HG03460 (cell line): ENCODE results near the gene ELK4.

Experiments
- ATAC-seq: cut with Tn5 transposase; IDR thresholded peaks from one replicate; pipeline ENCODE4 v1.9.1; 2021; ENCODE audit not compliant: unreplicated experiment

ELK4 gene

GRCh38 chr1:205630651-205631009 lies 1.2 kb downstream of the ELK4 start:
- ATAC-seq = no peak

GRCh38 chr1:205630241-205630640 lies 1.6 kb downstream of the ELK4 start:
- no peak for ATAC-seq

- ATAC-seq = no peak
These were observed 2.1 kb downstream of the ELK4 start for GRCh38 chr1:205629751-205630150.

GRCh38 chr1:205627956-205628355 lies 3.9 kb downstream of the ELK4 start:
- no peak for ATAC-seq

GRCh38 chr1:205626216-205626615 lies 5.6 kb downstream of the ELK4 start:
- ATAC-seq = no peak

- no peak for ATAC-seq
These were observed 8.2 kb downstream of the ELK4 start for GRCh38 chr1:205623646-205624045.

- no peak for ATAC-seq
These were observed 11.5 kb downstream of the ELK4 start for GRCh38 chr1:205620269-205620668.

GRCh38 chr1:205619376-205619775 lies 12.4 kb downstream of the ELK4 start:
- no peak for ATAC-seq

- peak; percentile 86 for ATAC-seq
These were observed 15.1 kb downstream of the ELK4 start for GRCh38 chr1:205616563-205617293.

- no peak for ATAC-seq
These were observed 16.0 kb downstream of the ELK4 start for GRCh38 chr1:205615789-205616188.

- no peak for ATAC-seq
These were observed 17.9 kb downstream of the ELK4 start for GRCh38 chr1:205613854-205614412.

GRCh38 chr1:205612556-205612955 lies 19.3 kb downstream of the ELK4 start:
- ATAC-seq = no peak

- no peak for ATAC-seq
These were observed 19.7 kb downstream of the ELK4 start for GRCh38 chr1:205612104-205612503.

- ATAC-seq = no peak
These were observed 20.8 kb downstream of the ELK4 start for GRCh38 chr1:205610901-205611466.

- no peak for ATAC-seq
These were observed 21.8 kb downstream of the ELK4 start for GRCh38 chr1:205610036-205610435.

- no peak for ATAC-seq
These were observed 26.8 kb downstream of the ELK4 start for GRCh38 chr1:205604825-205605505.

GRCh38 chr1:205604059-205604458 lies 27.8 kb downstream of the ELK4 start:
- no peak for ATAC-seq

- no peak for ATAC-seq
These were observed 30.6 kb downstream of the ELK4 start for GRCh38 chr1:205601205-205601604.

- no peak for ATAC-seq
These were observed 31.7 kb downstream of the ELK4 start for GRCh38 chr1:205600085-205600484.

GRCh38 chr1:205599669-205600042 lies 32.2 kb downstream of the ELK4 start:
- no peak for ATAC-seq

- ATAC-seq = no peak
These were observed 32.8 kb downstream of the ELK4 start for GRCh38 chr1:205598841-205599668.
